ENCODE measurements around the gene CEP20.

- TF ChIP-seq EZH2 (IDR thresholded peaks at IDR 0.05) (no peak), POLR2AphosphoS5 (IDR thresholded peaks at IDR 0.05; ENCODE audit: borderline replicate concordance, low read depth, low read length) (no peak)
Observed at GRCh38 chr16:15834502-15834901, 53.9 kb downstream of the CEP20 start.
